ENCODE measurements around the gene MAP1B. TPM values are rescaled to one million over a fixed set of nuclear protein-coding genes. Genes with fewer than 3 reads are reported as not detected.

MAP1B gene
- total and polyA plus RNA-seq, 9 of the 15 experiments (the other 6 are each of a cell fraction or from before 2014, with no cell fraction given): 5.2 to 66.1 (median 17.3) TPM

DNA sequence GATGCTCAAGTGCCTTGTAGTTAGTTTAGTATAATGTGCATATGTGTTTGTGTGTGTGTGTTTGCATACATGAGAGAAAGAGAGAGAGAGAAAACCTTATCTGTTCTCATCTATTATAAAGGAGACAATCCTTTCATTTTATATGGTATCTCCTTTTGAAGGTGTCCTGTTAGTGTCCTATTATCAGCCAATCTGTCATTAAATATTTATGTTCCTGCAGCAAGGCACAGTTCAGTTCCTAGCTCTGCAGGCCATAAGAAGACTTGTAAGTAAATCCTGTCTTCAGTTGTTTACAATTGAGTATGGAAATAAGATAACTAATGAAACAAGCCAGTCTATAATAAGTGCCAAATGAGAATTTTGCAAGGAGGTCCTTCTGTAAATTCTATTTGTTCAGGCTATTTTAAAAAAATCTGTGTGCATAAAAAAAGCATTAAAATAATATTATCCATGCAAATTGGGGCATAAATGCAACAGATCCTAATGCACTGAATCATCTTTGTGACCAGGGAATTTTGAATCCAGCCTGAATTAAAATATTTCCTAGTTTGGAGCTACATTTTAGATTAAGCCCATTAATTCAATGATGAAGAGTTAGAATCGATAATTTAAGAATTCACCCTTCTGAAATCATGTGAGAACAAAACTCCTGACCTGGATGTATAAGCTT is 18.1 kb downstream of the MAP1B start (continued):
- TF ChIP-seq DMBX1 (CRISPR knock-in tag; IDR thresholded peaks at IDR 0.05; ENCODE audit: borderline replicate concordance) (no peak), HIVEP1 (CRISPR knock-in tag; IDR thresholded peaks at IDR 0.05) (no peak)

DNA sequence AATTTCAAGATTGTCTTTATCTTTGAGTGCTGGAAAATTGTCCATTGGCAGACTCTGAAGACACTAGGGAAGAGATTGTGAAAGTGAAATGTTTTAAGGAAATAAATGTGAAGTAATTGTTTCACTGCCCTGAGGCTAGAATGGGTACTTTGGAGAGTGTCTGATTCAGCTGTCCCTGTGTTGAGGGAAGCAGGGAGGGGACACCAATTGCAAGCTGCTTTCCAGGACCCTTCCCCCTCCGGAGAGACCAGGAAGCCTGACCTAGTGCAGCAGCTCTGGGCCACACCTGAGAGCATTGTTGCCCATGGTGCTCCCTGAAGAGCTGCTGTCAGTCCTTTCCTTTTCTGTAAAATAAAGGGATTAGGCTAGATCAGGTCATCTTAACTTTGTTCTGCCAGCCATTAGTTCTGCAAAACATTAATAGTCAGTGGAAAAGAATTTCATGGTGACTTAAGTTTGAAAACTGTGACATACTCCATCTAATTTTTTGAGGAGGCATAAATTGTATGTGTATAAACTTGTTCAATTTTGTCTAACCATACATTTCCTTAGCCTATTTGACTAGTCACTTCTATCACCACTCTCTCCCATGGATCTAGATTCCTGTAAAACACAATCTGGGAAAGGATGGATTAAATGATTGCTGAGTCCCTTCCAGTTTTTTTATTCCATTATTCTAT is 18.8 kb downstream of the MAP1B start:
- no peak for FAIRE-seq
- DNase-seq (ENCODE audit: extremely low read depth in 1 of 4, low spot score in 3 of 4): no peak
- H4K20me1 ChIP-seq (replicated peaks; ENCODE audit: control insufficient read depth, insufficient read depth, low read length): 0 out of 2 replicates have a peak, but pooled peaks cover 6% of the 10 kb centered on the region
- H3K9me1 ChIP-seq (ENCODE audit: control insufficient read depth, insufficient read depth, low read length): no peaks in the 10 kb centered on the region
- no peak; the same call in 2 of the 3 replicates for ATAC-seq
- no peak overlapping the region for H2AFZ ChIP-seq (ENCODE audit: low read depth, low read length)
- no peak overlapping the region for H3K27ac ChIP-seq (ENCODE audit: extremely low read depth, low read depth, low read length)
- POLR2A ChIA-PET: interaction anchor here (0.9 to 4.4 kb wide), 8 partner anchors 9 to 183 kb away, joined by 3 to 21 read pairs (median 4); partner anchors contain the start of gene MAP1B
- intact Hi-C loops (cut with micrococcal nuclease) (no loop called here), in situ Hi-C loops (cut with MboI) (no loop called here)
- BruUV-seq (replicated peaks): no TSS peak
- CTCF ChIA-PET (ENCODE audit: low intra/inter-chr PET ratio): no interaction called here
- no peak overlapping the region for H3K4me2 ChIP-seq (ENCODE audit: insufficient read depth, low read length)
- no peak overlapping the region for H3K4me3 ChIP-seq
- peaks cover 0 to 3% of the 10 kb centered on the region in 2 experiments; a peak in 1 of 5 replicates for H3K4me1 ChIP-seq (replicated peaks in 1 of 2; ENCODE audit: control insufficient read depth in 2 of 2, insufficient read depth in 2 of 2, low read length in 2 of 2)
- H3K9me3 ChIP-seq (replicated peaks; ENCODE audit: control insufficient read depth, insufficient read depth, low read depth, low read length): no peaks in the 10 kb centered on the region
- no peak for TF ChIP-seq STAT5B (CRISPR knock-in tag; IDR thresholded peaks at IDR 0.05)
- no peak for TF ChIP-seq SIN3A (IDR thresholded peaks at IDR 0.05; ENCODE audit: borderline replicate concordance in 2 of 2, control insufficient read depth in 1 of 2, low read depth in 2 of 2, low read length in 2 of 2)
- no peak for TF ChIP-seq STAG1 (CRISPR knock-in tag; IDR thresholded peaks at IDR 0.05; ENCODE audit: borderline replicate concordance)
- no peak for TF ChIP-seq MYBL2 (IDR thresholded peaks at IDR 0.05; ENCODE audit: low read depth)
- no peak for TF ChIP-seq MYBL2 (CRISPR knock-in tag; IDR thresholded peaks at IDR 0.05; ENCODE audit: borderline replicate concordance)
- no peak for TF ChIP-seq ZNF75A (CRISPR knock-in tag; IDR thresholded peaks at IDR 0.05)
- no peaks in the 10 kb centered on the region for H3K79me2 ChIP-seq (ENCODE audit: control insufficient read depth, insufficient read depth, low read length)
- no peaks in the 10 kb centered on the region for H3K27me3 ChIP-seq (ENCODE audit: control insufficient read depth in 2 of 2, insufficient read depth in 2 of 2, low read length in 2 of 2)
- H3K36me3 ChIP-seq (ENCODE audit: control insufficient read depth, insufficient read depth, low read length): peaks cover 22% of the 10 kb centered on the region; the same call in 2 of the 3 replicates
- H3K9ac ChIP-seq (ENCODE audit: insufficient read depth in 1 of 2, low read depth in 2 of 2, low read length in 2 of 2): no peak overlapping the region
- 13% methylated on average over 1 of the region's 1 CpG for WGBS (ENCODE audit: insufficient coverage, low coverage, missing lambda C conversion rate)

All from K562 (cell line).